ENCODE data around the gene RIC8A. TPM values are rescaled to one million over a fixed set of nuclear protein-coding genes. Genes with fewer than 3 reads are reported as not detected.

RIC8A gene
- total and polyA plus RNA-seq, 4 donors = 12.5 to 49.6 (median 34.5) TPM

GRCh38 chr11:251550-251949 lies 44.0 kb downstream of the RIC8A start:
- Histone ChIP-seq H3K4me3 (ENCODE audit: low read depth in 1 of 3, low read length in 3 of 3) (no peak overlapping the region), H3K9ac (ENCODE audit: low read depth in 1 of 2, low read length in 2 of 2) (no peak overlapping the region), H3K27ac (ENCODE audit: low read depth in 1 of 2, low read length in 2 of 2) (no peak overlapping the region), H3K27me3 (ENCODE audit: control insufficient read depth in 4 of 4, insufficient read depth in 4 of 4, low read length in 3 of 4) (no peaks in the 10 kb centered on the region), H3K9me3 (ENCODE audit: control insufficient read depth in 4 of 4, low read length in 3 of 4) (no peaks in the 10 kb centered on the region), H3K36me3 (ENCODE audit: control insufficient read depth in 4 of 4, insufficient read depth in 3 of 4, low read depth in 1 of 4, low read length in 3 of 4) (peaks cover 14 to 64% (median 30%) of the 10 kb centered on the region in 4 donors), H3K4me1 (ENCODE audit: control insufficient read depth in 4 of 4, insufficient read depth in 4 of 4, low read length in 3 of 4) (no peaks in the 10 kb centered on the region)
- TF ChIP-seq HNF4G (IDR thresholded peaks at IDR 0.05) (no peak), CTCF (IDR thresholded peaks at IDR 0.05; ENCODE audit: low read depth, low read length, missing input control) (no peak), ATF3 (IDR thresholded peaks at IDR 0.05) (no peak), REST (IDR thresholded peaks at IDR 0.05) (no peak), YY1 (IDR thresholded peaks at IDR 0.05) (no peak), SP1 (IDR thresholded peaks at IDR 0.05) (no peak), ZBTB33 (IDR thresholded peaks at IDR 0.05) (no peak), RXRA (IDR thresholded peaks at IDR 0.05) (no peak), RAD21 (IDR thresholded peaks at IDR 0.05) (no peak), HNF4A (conservative IDR thresholded peaks at IDR 0.05) (no peak), GABPA (IDR thresholded peaks at IDR 0.05 in 1 of 2, conservative IDR thresholded peaks at IDR 0.05 in 1 of 2) (no peak), FOXA1 (IDR thresholded peaks at IDR 0.05) (no peak), EGR1 (IDR thresholded peaks at IDR 0.05; ENCODE audit: low read depth in 2 of 2) (no peak), TAF1 (conservative IDR thresholded peaks at IDR 0.05) (no peak), FOXA2 (IDR thresholded peaks at IDR 0.05) (no peak)
- DNase-seq (ENCODE audit: low spot score) = no peak
- WGBS = 87% methylated on average over 10 of the region's 10 CpGs

GRCh38 chr11:252666-253065 lies 45.2 kb downstream of the RIC8A start:
- TF ChIP-seq HNF4G (IDR thresholded peaks at IDR 0.05) (no peak), SP1 (IDR thresholded peaks at IDR 0.05) (no peak), RAD21 (IDR thresholded peaks at IDR 0.05) (no peak), GABPA (IDR thresholded peaks at IDR 0.05 in 1 of 2, conservative IDR thresholded peaks at IDR 0.05 in 1 of 2) (no peak), HNF4A (conservative IDR thresholded peaks at IDR 0.05) (no peak), REST (IDR thresholded peaks at IDR 0.05) (no peak), NR2F2 (IDR thresholded peaks at IDR 0.05) (no peak), TAF1 (conservative IDR thresholded peaks at IDR 0.05) (no peak), FOXA2 (IDR thresholded peaks at IDR 0.05) (no peak)
- Histone ChIP-seq H3K36me3 (ENCODE audit: control insufficient read depth in 4 of 4, insufficient read depth in 3 of 4, low read depth in 1 of 4, low read length in 3 of 4) (peaks cover 10 to 54% (median 27%) of the 10 kb centered on the region in 4 donors), H3K27me3 (ENCODE audit: control insufficient read depth in 4 of 4, insufficient read depth in 4 of 4, low read length in 3 of 4) (no peaks in the 10 kb centered on the region), H3K27ac (ENCODE audit: low read depth in 1 of 2, low read length in 2 of 2) (no peak overlapping the region), H3K4me3 (ENCODE audit: low read depth in 1 of 3, low read length in 3 of 3) (no peak overlapping the region), H3K4me1 (ENCODE audit: control insufficient read depth in 4 of 4, insufficient read depth in 4 of 4, low read length in 3 of 4) (no peaks in the 10 kb centered on the region), H3K9ac (ENCODE audit: low read depth in 1 of 2, low read length in 2 of 2) (no peak overlapping the region), H3K9me3 (ENCODE audit: control insufficient read depth in 4 of 4, low read length in 3 of 4) (no peaks in the 10 kb centered on the region)
- WGBS = 92% methylated on average over 8 of the region's 8 CpGs
- no peak for DNase-seq (ENCODE audit: low spot score)

Data from liver (tissue), 9 donors.